Measurements from ENCODE around the gene POFUT1. TPM values are rescaled to one million over a fixed set of nuclear protein-coding genes. Genes with fewer than 3 reads are reported as not detected.

Gene POFUT1
- total and polyA plus RNA-seq, 8 donors = 2.3 to 33.8 (median 11.2) TPM

DNA sequence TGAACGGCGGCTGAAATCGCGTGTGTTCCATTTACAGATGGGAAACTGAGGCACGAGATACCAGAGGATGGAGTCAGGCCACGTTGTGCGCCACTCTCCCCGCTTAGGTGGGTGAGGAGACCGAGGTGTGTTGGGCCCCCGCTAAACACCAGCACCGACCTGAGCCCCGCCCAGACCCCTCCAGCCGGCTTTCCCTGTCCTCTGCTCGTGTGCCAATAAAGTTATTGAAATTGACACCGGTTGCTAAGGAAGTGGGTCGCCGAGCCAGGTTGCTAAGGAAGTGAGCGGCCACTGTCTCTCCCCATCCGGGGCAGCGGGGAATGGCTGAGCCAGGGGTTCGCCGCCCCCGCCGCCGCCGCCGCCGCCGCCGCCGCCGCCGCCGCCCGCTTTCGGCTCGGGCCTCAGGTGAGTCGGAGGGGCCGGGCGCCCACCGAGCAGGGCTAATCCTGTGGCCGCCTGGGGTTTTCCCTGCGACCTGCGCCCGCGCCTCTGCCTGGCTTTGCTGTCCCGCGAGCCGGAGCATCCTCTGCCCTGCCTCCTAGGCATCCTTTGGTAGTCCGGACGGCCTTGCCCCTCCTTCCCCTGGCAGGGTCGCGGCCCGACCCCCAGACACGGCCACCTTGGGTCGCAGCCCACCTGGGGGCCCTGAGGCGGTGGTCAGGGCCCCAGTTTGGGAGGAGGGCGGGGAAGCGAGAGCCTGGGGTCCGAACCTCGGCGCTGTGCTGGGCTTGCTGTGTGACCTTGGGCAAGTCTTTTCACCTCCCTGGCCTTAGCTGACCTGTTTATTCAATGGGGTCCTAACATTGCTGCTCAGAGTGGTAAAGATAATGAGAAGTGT, 69.9 kb downstream of the POFUT1 start, which contains the start of gene KIF3B:
Gene KIF3B (plus strand): TSS at position 291 of the 838 bp plus-strand sequence. CDS start 32,127 bp downstream, outside the sequence.
- H3K36me3 ChIP-seq = peaks cover 0 to 13% (median 0%) of the 10 kb centered on the region in 4 donors
- H3K4me1 ChIP-seq = peaks cover 17 to 48% (median 26%) of the 10 kb centered on the region in 4 donors
- intact Hi-C loops (cut with DNase I; ENCODE audit: low total_unique reads) = no loop called here
- no peaks in the 10 kb centered on the region for H3K27me3 ChIP-seq
- 0 to 4% (median 1%) methylated on average over 7 to 62 of the region's 62 CpGs for WGBS, 5 donors
- H3K27ac ChIP-seq = peak within 1 kb of the TSS; percentile 72 to 88 (median 84)
- no peaks in the 10 kb centered on the region for H3K9me3 ChIP-seq
- peak; percentile 89 to 96 for DNase-seq
- TF ChIP-seq EP300 (IDR thresholded peaks at IDR 0.05) (no peak), POLR2AphosphoS5 (IDR thresholded peaks at IDR 0.05) (peak; percentile 37 to 88 (median 42))
- peak within 1 kb of the TSS; percentile 87 to 98 (median 95) for H3K4me3 ChIP-seq

DNA sequence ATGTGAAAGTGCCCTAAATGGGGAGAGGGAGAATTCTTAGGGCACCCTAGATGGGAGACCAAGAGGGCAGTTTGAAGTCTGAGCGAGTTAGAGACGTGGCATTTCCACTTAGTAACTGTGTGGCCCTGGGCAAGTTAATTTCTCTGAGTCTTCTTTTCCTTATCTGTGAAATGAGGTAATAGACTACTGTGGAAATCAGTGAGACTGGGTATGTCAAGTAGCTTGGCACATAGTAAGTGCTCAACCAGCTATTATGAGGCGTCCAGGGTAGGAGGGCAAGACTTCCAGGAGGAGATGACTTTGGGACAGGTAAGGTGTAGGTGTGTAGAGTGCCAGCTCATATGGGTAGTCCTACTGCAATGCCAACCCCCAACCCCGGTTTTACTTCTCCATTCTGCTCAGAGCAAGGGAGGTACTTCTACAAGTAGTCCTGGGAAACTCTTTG, 70.5 kb downstream of the POFUT1 start:
- peak in 1 of 2 donors; percentile 24 for DNase-seq
- 19 to 34% (median 32%) methylated on average over 4 of the region's 4 CpGs for WGBS, 5 donors
- intact Hi-C loops (cut with DNase I; ENCODE audit: low total_unique reads) = no loop called here

GRCh38 chr20:32281711-32282110, 74.0 kb downstream of the POFUT1 start:
- Histone ChIP-seq H3K27me3 (no peaks in the 10 kb centered on the region), H3K4me1 (peaks cover 34 to 72% (median 50%) of the 10 kb centered on the region in 4 donors), H3K36me3 (peaks cover 0 to 13% (median 0%) of the 10 kb centered on the region in 4 donors), H3K27ac (peak overlapping the region in 1 of 5 donors; percentile 27), H3K9me3 (no peaks in the 10 kb centered on the region), H3K4me3 (no peak overlapping the region)
- intact Hi-C loops (cut with DNase I; ENCODE audit: low total_unique reads) = no loop called here
- 85 to 95% (median 93%) methylated on average over 4 of the region's 4 CpGs for WGBS, 5 donors
- DNase-seq = no peak
- TF ChIP-seq POLR2AphosphoS5 (IDR thresholded peaks at IDR 0.05) = no peak
- no peak for TF ChIP-seq EP300 (IDR thresholded peaks at IDR 0.05)
- TF ChIP-seq POLR2A (IDR thresholded peaks at IDR 0.05) = no peak
- TF ChIP-seq, protein P1, sequence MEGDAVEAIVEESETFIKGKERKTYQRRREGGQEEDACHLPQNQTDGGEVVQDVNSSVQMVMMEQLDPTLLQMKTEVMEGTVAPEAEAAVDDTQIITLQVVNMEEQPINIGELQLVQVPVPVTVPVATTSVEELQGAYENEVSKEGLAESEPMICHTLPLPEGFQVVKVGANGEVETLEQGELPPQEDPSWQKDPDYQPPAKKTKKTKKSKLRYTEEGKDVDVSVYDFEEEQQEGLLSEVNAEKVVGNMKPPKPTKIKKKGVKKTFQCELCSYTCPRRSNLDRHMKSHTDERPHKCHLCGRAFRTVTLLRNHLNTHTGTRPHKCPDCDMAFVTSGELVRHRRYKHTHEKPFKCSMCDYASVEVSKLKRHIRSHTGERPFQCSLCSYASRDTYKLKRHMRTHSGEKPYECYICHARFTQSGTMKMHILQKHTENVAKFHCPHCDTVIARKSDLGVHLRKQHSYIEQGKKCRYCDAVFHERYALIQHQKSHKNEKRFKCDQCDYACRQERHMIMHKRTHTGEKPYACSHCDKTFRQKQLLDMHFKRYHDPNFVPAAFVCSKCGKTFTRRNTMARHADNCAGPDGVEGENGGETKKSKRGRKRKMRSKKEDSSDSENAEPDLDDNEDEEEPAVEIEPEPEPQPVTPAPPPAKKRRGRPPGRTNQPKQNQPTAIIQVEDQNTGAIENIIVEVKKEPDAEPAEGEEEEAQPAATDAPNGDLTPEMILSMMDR (IDR thresholded peaks at IDR 0.05) = no peak

More for the DNA sequence above, 70.5 kb downstream of the POFUT1 start:
- peak overlapping the region in 4 of 5 donors; percentile 84 to 88 (median 85) for H3K27ac ChIP-seq
- peaks cover 0 to 13% (median 0%) of the 10 kb centered on the region in 4 donors for H3K36me3 ChIP-seq
- no peaks in the 10 kb centered on the region for H3K27me3 ChIP-seq
- TF ChIP-seq, protein P1 (IDR thresholded peaks at IDR 0.05) = no peak
- no peak for TF ChIP-seq POLR2AphosphoS5 (IDR thresholded peaks at IDR 0.05)
- no peak for TF ChIP-seq POLR2A (IDR thresholded peaks at IDR 0.05)
- TF ChIP-seq EP300 (IDR thresholded peaks at IDR 0.05) = no peak
- peak overlapping the region; percentile 87 to 98 (median 95) for H3K4me3 ChIP-seq
- no peaks in the 10 kb centered on the region for H3K9me3 ChIP-seq
- peaks cover 18 to 54% (median 31%) of the 10 kb centered on the region in 4 donors for H3K4me1 ChIP-seq

DNA sequence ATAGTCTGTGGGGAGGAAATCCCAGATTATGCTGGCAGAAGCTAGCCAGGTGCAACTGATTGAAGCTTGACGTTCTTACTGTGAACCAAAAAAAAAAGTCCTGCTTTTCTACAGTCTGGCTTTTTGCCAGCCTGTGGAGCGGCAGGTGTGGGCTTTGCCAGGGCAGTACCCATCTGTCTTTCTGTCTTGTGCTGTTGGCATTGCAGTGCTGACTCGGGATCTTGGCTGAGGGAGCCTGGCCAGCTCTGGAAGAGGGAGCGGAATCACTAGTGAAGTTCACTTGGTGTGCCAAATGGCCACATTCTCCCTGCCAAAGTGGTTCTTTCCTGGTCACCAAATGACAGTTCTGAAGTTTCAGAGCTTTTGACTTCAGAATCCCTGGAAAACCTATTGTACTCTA, 74.8 kb downstream of the POFUT1 start:
- intact Hi-C loops (cut with DNase I; ENCODE audit: low total_unique reads) = no loop called here
- H3K36me3 ChIP-seq = peaks cover 0 to 13% (median 0%) of the 10 kb centered on the region in 4 donors
- no peaks in the 10 kb centered on the region for H3K27me3 ChIP-seq
- no peak overlapping the region for H3K4me3 ChIP-seq
- H3K4me1 ChIP-seq = peaks cover 29 to 74% (median 50%) of the 10 kb centered on the region in 4 donors
- peak overlapping the region in 3 of 5 donors; percentile 13 to 50 (median 27) for H3K27ac ChIP-seq
- TF ChIP-seq EP300 (IDR thresholded peaks at IDR 0.05) = no peak
- TF ChIP-seq POLR2AphosphoS5 (IDR thresholded peaks at IDR 0.05) = no peak
- TF ChIP-seq, protein P1 (IDR thresholded peaks at IDR 0.05) = no peak
- no peak for TF ChIP-seq POLR2A (IDR thresholded peaks at IDR 0.05)
- 12 to 39% (median 25%) methylated on average over 4 of the region's 4 CpGs for WGBS, 5 donors
- no peaks in the 10 kb centered on the region for H3K9me3 ChIP-seq
- peak; percentile 54 to 63 for DNase-seq

All from stomach (tissue), 9 donors.